GM12873 (cell line): ENCODE data around the gene ANKRD13D.

Experiments used
- TF ChIP-seq, protein P1 (sequence below): IDR thresholded peaks from 2 replicates; pipeline ENCODE4 v1.5.1; 2012; ENCODE audit warnings: low read depth, mild to moderate bottlenecking, moderate library complexity, low read length, control low read depth; ENCODE audit not compliant: insufficient read depth; ENCODE audit errors: missing control alignments

The ANKRD13D gene

GRCh38 chr11:67248653-67249052 is 40.5 kb upstream of the ANKRD13D start:
- TF ChIP-seq, protein P1, sequence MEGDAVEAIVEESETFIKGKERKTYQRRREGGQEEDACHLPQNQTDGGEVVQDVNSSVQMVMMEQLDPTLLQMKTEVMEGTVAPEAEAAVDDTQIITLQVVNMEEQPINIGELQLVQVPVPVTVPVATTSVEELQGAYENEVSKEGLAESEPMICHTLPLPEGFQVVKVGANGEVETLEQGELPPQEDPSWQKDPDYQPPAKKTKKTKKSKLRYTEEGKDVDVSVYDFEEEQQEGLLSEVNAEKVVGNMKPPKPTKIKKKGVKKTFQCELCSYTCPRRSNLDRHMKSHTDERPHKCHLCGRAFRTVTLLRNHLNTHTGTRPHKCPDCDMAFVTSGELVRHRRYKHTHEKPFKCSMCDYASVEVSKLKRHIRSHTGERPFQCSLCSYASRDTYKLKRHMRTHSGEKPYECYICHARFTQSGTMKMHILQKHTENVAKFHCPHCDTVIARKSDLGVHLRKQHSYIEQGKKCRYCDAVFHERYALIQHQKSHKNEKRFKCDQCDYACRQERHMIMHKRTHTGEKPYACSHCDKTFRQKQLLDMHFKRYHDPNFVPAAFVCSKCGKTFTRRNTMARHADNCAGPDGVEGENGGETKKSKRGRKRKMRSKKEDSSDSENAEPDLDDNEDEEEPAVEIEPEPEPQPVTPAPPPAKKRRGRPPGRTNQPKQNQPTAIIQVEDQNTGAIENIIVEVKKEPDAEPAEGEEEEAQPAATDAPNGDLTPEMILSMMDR: no peak

DNA sequence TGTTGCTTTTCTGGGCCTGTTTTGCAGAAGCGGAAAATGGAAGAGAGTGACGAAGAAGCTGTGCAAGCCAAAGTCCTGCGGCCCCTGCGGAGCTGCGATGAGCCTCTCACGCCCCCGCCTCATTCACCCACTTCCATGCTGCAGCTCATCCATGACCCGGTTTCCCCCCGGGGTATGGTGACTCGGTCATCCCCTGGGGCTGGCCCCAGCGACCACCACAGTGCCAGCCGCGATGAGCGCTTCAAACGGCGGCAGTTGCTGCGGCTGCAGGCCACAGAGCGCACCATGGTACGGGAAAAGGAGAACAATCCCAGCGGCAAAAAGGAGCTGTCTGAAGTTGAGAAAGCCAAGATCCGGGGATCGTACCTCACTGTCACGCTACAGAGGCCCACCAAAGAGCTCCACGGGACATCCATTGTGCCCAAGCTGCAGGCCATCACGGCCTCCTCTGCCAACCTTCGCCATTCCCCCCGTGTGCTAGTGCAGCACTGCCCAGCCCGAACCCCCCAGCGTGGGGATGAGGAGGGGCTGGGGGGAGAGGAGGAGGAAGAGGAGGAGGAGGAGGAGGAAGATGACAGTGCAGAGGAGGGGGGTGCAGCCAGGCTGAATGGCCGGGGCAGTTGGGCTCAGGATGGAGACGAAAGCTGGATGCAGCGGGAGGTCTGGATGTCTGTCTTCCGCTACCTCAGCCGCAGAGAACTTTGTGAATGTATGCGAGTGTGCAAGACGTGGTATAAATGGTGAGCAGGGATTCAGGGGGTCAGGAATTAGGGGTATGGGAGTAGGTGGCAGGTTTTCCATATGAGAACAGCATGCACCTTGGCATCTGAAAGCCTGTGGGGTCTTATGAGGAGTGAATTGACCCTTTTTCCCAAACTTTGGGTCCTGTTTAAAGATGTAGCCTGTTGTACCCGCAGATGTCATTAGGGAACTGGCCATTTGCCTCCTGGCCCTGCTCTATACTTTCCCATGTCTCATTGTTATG is 38.8 kb upstream of the ANKRD13D start:
- TF ChIP-seq, protein P1: no peak

DNA sequence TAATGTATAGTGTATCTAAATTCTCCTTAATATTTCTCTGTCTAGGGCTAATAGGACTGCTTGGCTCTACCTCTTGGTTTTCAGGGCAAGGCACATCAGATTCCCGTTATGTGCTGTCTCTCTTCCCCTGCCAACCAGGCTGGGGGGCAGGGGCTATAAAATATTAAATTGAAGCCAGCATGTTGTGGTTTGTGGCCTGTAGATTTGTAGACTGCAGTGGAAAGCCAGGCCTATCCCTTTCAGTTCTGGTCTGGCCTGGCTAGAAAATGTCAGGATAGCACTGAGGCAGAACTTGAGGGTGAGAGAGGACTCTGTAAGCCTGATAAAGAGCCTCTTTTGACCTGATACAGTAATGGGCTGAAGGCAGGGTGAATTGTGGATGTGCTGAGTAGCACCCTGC is 37.3 kb upstream of the ANKRD13D start:
- TF ChIP-seq, protein P1: no peak

DNA sequence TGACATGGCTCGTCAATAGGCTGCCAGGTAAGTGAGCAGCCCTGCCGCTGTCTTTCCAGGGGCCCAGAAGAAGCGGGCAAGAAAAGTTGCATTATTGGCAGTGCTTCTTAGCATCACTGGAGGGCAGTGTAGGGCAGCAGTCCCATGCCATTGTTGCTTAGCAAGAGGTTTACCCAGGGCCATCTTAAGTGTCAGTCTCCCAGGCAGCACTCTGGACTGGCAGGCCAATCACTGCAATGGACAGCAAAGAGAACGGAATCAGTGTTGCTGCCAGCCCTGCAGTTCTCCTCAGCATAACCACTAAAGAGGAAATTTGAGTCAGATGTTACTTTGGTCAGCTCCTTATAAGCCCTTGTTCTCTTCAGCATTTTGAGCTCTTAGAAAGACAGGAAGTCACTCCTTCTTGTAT is 36.3 kb upstream of the ANKRD13D start:
- TF ChIP-seq, protein P1: peak; percentile 52

DNA sequence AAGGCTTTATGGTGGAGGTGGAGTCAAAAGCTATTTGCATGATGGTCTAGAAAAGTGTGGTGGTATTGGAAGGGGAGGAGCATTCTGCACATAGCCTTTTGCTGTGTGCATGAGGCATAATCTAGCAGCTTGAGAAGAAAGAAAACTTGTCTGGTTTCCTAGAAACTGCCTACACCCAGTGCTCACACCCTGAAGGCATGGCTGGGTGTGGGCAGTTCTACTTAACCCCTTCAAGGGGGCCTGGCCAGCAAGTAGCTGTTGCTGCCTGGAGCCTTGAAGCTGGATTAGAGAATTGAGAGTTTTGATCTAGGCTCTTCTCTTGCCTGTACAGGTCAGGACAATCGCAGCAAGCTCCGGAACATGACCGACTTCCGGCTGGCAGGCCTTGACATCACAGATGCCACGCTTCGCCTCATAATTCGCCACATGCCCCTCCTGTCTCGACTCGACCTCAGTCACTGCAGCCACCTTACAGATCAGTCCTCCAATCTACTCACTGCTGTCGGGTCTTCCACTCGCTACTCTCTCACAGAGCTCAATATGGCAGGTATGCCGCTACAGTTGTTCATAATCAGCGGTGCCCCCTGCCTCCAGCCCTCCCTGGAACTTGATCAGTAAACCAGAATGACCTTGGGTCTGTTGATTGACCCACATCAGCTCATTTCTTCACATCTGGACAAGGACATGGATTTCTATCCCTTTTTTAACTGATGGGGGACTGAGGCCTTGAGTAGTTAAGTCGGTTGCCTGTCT is 35.1 kb upstream of the ANKRD13D start:
- TF ChIP-seq, protein P1: no peak

GRCh38 chr11:67254798-67255197 is 34.3 kb upstream of the ANKRD13D start:
- TF ChIP-seq, protein P1: no peak

DNA sequence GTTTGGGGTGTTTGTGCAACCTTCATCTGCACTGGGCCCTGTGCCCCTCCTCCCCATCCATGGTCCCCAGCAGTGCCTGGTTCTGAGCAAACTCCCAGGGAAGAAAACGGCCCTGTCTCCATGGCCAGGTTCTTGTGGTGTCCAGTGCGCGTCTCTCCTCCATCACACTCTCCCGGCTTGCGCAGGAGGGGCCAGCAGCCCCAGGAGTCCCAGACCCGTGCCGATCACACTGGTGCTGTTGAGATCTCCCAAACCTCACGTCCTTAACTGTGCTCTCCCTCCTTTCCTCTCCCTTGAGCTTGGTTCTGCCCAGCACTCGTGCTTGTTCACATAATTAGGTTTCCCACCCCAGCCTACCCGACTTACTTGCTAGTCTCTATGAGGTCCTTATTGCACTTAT is 33.8 kb upstream of the ANKRD13D start:
- TF ChIP-seq, protein P1: no peak
